Natural killer cell (primary cell): ENCODE measurements around the gene GPBAR1. TPM values are rescaled to one million over a fixed set of nuclear protein-coding genes. Genes with fewer than 3 reads are reported as not detected.
A peak's percentile ranks its signal among the peaks of the same experiment; 100 is the strongest.

ENCODE experiments used
- ATAC-seq, 3 donors: fragments of 150-1000 bp in 2 of 3; fragments of 200-7000 bp in 1 of 3; cut with Tn5 transposase; 1 replicate in 1 of 3; 2 replicates in 2 of 3; pipeline ENCODE4 v1.10.0; 2021; ENCODE audit warnings: mild to moderate bottlenecking in 2 of 3, moderate library complexity in 2 of 3
- DNase-seq, 2 donors: peaks; one replicate each; pipeline versions ENCODE4 v3.0.0 to v3.0.0-alpha.2; 2013 to 2021; ENCODE audit warnings: mixed read lengths in 1 of 2
- H3K27ac ChIP-seq: one replicate; pipeline ENCODE4 v1.5.1; 2013; ENCODE audit warnings: mild to moderate bottlenecking, low read length
- H3K27me3 ChIP-seq: one replicate; pipeline ENCODE4 v1.6.1; 2013; ENCODE audit warnings: low read length; ENCODE audit not compliant: control insufficient read depth, insufficient read depth
- H3K36me3 ChIP-seq: one replicate; pipeline ENCODE4 v1.6.1; 2013; ENCODE audit warnings: low read length; ENCODE audit not compliant: control insufficient read depth, insufficient read depth
- H3K4me1 ChIP-seq: one replicate; pipeline ENCODE4 v1.6.1; 2013; ENCODE audit warnings: low read length; ENCODE audit not compliant: control insufficient read depth, insufficient read depth
- H3K4me3 ChIP-seq: one replicate; pipeline ENCODE4 v1.5.1; 2013; ENCODE audit warnings: low read length
- H3K9me3 ChIP-seq: one replicate; pipeline ENCODE4 v1.6.1; 2013; ENCODE audit warnings: low read length; ENCODE audit not compliant: control insufficient read depth, insufficient read depth
- H3K27ac Mint-ChIP-seq, 2 donors: one replicate each; pipeline ENCODE4 v1.8.0; 2022; ENCODE audit warnings: mild to moderate bottlenecking in 2 of 2, mixed read lengths in 2 of 2, moderate library complexity in 1 of 2
- H3K27me3 Mint-ChIP-seq, 2 donors: one replicate each; pipeline ENCODE4 v1.8.0; 2022; ENCODE audit warnings: low read depth in 2 of 2, mixed read lengths in 2 of 2
- H3K36me3 Mint-ChIP-seq: one replicate; pipeline ENCODE4 v1.8.0; 2022; ENCODE audit warnings: mixed read lengths
- H3K4me1 Mint-ChIP-seq, 2 donors: one replicate each; pipeline ENCODE4 v1.8.0; 2022; ENCODE audit warnings: mixed read lengths in 2 of 2
- H3K4me3 Mint-ChIP-seq: one replicate; pipeline ENCODE4 v1.8.0; 2022; ENCODE audit warnings: mild to moderate bottlenecking, moderate library complexity, mixed read lengths
- H3K9me3 Mint-ChIP-seq, 2 donors: one replicate each; pipeline ENCODE4 v1.8.0; 2022; ENCODE audit warnings: mixed read lengths in 2 of 2
- WGBS: methylation state at CpG from one replicate; pipeline ENCODE4 v1.1.7; 2013; ENCODE audit warnings: missing lambda C conversion rate; ENCODE audit not compliant: insufficient coverage; 5-methylcytosine and 5-hydroxymethylcytosine counted together
- intact Hi-C: fragments of 100-400 bp; cut with micrococcal nuclease; formaldehyde crosslinking; loops from one replicate; pipeline ENCODE4 v1.14.2; 2022
- total RNA-seq, 4 donors: library from RNA; stranded (reverse); fragments of 120-200 nt in 1 of 4; gene quantifications; one replicate each; pipeline versions ENCODE4 v1.2.3 to v1.2.4, GENCODE V29; 2013 to 2022
- TF ChIP-seq, protein P1 (sequence below): fragments of 200-600 bp; IDR thresholded peaks from one replicate; pipeline ENCODE4 v1.8.0; 2022; ENCODE audit warnings: antibody characterized with exemption

GPBAR1 gene
- total RNA-seq, 3 donors from 2014 or later (not counting 1 experiment from before 2014, with no cell fraction given) = 1.4 to 3.3 (median 2.6) TPM

DNA sequence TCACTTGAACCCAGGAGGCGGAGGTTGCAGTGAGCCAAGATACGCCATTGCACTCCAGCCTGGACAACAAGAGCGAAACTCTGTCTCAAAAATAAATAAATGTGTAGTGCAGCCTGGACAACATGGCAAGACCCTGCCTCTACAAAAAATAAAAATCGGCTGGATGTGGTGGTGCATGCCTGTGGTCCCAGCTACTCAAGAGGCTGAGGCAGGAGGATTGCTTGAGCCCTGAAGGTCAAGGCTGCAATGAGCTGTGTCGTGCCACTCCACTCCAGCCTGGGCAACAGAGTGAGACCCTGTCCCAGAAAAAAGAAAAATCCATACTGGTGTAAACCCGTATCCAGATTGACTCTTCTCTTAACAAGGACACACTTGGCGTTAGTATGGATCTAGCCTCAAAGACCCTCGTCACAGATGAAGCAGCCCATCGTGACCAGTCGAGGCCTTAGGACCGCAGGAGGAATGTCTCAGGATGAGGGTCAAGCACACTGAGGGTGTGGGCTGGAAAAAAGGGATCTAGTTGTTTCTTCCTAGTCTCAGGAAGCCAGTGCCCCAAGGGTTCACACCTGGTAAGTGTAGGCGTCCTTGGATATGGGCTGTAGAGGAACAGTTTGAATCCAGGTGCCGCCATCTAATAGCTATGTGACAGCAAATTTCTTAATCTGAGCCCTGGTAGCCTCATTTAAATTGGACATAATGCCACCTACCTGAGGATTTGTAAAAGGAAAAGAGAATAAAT, 4.0 kb upstream of the GPBAR1 start:
- Mint-ChIP-seq H3K27ac (peak overlapping the region; percentile 90 to 92), H3K4me1 (peaks cover 24 to 41% of the 10 kb centered on the region in 2 donors), H3K4me3 (no peak overlapping the region), H3K27me3 (no peaks in the 10 kb centered on the region), H3K36me3 (peaks cover 23% of the 10 kb centered on the region), H3K9me3 (no peaks in the 10 kb centered on the region)
- peak overlapping the region; percentile 53 for H3K27ac ChIP-seq
- H3K27me3 ChIP-seq = no peaks in the 10 kb centered on the region
- no peak for DNase-seq
- 92% methylated on average over 13 of the region's 13 CpGs for WGBS
- H3K4me1 ChIP-seq = peaks cover 49% of the 10 kb centered on the region
- intact Hi-C loops = loop anchor here (1.0 to 5.0 kb wide), 3 partner anchors 34 to 87 kb away; no protein-coding TSS in a partner anchor
- TF ChIP-seq, protein P1, sequence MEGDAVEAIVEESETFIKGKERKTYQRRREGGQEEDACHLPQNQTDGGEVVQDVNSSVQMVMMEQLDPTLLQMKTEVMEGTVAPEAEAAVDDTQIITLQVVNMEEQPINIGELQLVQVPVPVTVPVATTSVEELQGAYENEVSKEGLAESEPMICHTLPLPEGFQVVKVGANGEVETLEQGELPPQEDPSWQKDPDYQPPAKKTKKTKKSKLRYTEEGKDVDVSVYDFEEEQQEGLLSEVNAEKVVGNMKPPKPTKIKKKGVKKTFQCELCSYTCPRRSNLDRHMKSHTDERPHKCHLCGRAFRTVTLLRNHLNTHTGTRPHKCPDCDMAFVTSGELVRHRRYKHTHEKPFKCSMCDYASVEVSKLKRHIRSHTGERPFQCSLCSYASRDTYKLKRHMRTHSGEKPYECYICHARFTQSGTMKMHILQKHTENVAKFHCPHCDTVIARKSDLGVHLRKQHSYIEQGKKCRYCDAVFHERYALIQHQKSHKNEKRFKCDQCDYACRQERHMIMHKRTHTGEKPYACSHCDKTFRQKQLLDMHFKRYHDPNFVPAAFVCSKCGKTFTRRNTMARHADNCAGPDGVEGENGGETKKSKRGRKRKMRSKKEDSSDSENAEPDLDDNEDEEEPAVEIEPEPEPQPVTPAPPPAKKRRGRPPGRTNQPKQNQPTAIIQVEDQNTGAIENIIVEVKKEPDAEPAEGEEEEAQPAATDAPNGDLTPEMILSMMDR = no peak
- peaks cover 48% of the 10 kb centered on the region for H3K36me3 ChIP-seq
- ATAC-seq = no peak
- no peaks in the 10 kb centered on the region for H3K9me3 ChIP-seq
- H3K4me3 ChIP-seq = no peak overlapping the region

DNA sequence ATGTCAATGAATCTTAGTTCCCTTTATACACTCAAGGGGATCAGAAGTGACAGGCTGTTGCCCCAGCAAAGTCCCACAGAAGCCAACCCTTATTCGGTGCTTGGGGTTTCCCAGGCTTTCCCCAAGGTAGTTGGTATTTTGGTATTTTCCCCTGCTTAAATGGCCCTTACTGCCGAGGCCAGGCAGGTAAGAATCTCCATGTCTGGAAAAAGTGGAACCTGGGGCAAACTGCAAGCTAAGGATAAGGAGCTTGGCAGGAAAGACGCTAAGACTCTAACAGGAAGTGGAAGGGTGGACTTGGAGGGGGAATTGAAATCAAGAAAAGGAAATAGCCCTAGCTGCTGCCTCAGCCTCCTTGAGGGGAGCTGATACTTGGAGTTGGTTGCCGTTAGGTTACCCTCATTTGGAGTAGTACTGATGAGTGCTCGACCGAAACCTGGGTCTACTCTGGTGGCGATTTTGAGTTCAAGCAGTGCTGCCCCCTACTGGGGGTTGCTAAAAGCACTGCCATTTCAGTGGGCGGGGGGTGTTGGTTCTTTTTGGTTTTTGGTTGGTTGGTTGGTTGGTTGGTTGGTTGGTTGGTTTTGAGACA, 3.3 kb upstream of the GPBAR1 start:
- peak; percentile 82 to 92 (median 92) for ATAC-seq
- Mint-ChIP-seq H3K9me3 (no peaks in the 10 kb centered on the region), H3K36me3 (peaks cover 23% of the 10 kb centered on the region), H3K4me3 (peak overlapping the region; percentile 62), H3K4me1 (peaks cover 24 to 41% of the 10 kb centered on the region in 2 donors), H3K27me3 (no peaks in the 10 kb centered on the region), H3K27ac (peak overlapping the region; percentile 90 to 92)
- H3K9me3 ChIP-seq = no peaks in the 10 kb centered on the region
- TF ChIP-seq, protein P1 = peak; percentile 73
- peaks cover 54% of the 10 kb centered on the region for H3K4me1 ChIP-seq
- 13% methylated on average over 8 of the region's 8 CpGs for WGBS
- peak; percentile 69 to 85 for DNase-seq
- H3K27ac ChIP-seq = peak overlapping the region; percentile 53
- H3K4me3 ChIP-seq = no peak overlapping the region
- H3K36me3 ChIP-seq = peaks cover 41% of the 10 kb centered on the region
- no peaks in the 10 kb centered on the region for H3K27me3 ChIP-seq
- intact Hi-C loops = loop anchor here (1.0 to 5.0 kb wide), 3 partner anchors 35 to 88 kb away; no protein-coding TSS in a partner anchor

DNA sequence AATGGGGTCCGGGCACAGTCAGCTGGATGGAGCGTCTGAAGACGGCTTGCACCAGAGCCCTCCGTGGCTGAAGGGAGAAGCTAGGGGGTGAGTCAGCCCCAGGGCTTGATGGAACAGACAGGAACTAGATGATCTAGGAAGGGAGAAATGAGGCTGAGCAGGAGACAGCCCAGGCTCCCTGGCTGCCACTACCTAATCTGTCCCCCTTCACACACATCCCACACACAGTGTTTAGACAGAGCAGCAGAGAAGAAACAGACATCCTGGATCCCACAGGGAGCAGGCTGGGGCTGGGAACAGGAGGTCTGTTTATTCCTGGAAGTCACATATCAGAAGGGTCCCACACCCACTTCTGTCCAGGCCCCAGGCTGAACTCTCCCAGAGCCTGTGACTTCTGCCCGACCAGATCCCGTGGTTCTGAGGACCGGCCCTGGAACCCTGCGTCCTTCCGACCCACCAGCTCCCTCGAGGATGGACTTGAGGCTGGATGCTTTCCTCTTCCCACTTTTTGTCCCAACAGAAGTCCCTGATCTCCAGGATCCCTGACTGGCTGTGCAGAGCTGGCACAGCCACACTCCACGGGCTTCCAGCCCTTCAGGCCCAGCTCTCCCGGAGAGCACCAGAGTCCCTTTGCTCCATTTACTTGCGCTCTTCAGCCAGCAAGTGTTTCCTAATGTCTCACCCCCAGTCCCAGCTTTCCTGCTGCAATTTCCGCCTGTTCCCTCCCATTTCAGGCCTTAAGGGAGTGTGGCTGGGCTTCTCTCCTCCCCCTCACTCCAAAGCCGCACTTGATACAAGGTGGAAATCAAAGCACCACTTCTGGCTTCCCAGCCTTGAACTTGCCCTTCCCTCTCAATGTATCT, 1.5 kb upstream of the GPBAR1 start:
- peak overlapping the region; percentile 70 to 90 for H3K27ac Mint-ChIP-seq
- DNase-seq = no peak

More for the DNA sequence above, 1.5 kb upstream of the GPBAR1 start:
- H3K9me3 Mint-ChIP-seq = no peaks in the 10 kb centered on the region
- Histone ChIP-seq H3K4me3 (no peak overlapping the region), H3K36me3 (peaks cover 36% of the 10 kb centered on the region), H3K27ac (no peak overlapping the region), H3K27me3 (no peaks in the 10 kb centered on the region), H3K4me1 (peaks cover 63% of the 10 kb centered on the region), H3K9me3 (no peaks in the 10 kb centered on the region)
- peaks cover 8% of the 10 kb centered on the region for H3K36me3 Mint-ChIP-seq
- peak overlapping the region; percentile 17 for H3K4me3 Mint-ChIP-seq
- WGBS = 85% methylated on average over 15 of the region's 15 CpGs
- ATAC-seq = no peak
- intact Hi-C loops = loop anchor here (5.0 kb wide), 1 partner anchor 37 kb away; no protein-coding TSS in a partner anchor
- H3K27me3 Mint-ChIP-seq = no peaks in the 10 kb centered on the region
- H3K4me1 Mint-ChIP-seq = peaks cover 31 to 49% of the 10 kb centered on the region in 2 donors
- TF ChIP-seq, protein P1 = no peak
